GM12873 (cell line): Measurements from ENCODE around the gene REPS1.

Source experiments
- CTCF ChIP-seq: IDR thresholded peaks from 2 replicates; pipeline ENCODE4 v1.5.1; 2012; ENCODE audit warnings: low read depth, mild to moderate bottlenecking, moderate library complexity, low read length, control low read depth; ENCODE audit not compliant: insufficient read depth; ENCODE audit errors: missing control alignments

REPS1 gene

DNA sequence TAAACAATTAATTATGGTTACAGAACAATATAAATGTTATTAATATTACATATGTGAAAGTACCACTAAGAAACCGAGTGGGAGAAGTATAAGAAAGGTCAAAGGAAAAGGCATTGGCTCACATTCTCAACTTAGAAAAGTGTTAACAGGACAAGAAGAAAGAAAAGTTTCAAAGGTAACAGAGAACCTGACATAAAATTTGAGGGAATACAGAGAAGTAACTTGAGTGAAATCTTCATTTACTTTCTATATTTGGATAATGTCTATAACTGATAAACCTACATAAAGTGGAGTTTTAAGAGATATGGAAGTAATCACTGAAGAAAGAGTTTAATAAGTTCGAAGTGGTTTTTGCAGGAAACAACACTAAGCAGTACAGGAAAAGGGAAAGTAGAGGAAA lies 30.1 kb downstream of the REPS1 start:
- no peak for TF ChIP-seq CTCF

DNA sequence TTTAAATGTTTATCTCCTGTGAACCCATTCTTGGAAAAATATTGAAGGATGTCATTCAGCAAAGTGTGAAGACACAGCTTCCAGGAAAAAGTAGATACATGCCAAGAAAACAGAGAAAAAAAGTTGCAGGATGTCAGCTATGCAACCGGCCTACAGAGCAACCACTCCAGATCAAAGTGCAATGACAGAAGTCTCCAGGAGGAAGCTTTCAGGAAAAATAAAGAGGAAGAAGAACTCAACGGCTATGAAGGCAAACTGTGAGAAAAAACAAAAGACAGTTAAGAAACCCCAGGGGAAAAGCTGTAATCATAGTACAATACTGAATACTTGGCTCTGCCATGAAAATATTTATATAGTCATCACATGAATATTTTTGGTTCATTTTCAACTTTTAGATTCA lies 30.6 kb downstream of the REPS1 start:
- TF ChIP-seq CTCF = no peak

DNA sequence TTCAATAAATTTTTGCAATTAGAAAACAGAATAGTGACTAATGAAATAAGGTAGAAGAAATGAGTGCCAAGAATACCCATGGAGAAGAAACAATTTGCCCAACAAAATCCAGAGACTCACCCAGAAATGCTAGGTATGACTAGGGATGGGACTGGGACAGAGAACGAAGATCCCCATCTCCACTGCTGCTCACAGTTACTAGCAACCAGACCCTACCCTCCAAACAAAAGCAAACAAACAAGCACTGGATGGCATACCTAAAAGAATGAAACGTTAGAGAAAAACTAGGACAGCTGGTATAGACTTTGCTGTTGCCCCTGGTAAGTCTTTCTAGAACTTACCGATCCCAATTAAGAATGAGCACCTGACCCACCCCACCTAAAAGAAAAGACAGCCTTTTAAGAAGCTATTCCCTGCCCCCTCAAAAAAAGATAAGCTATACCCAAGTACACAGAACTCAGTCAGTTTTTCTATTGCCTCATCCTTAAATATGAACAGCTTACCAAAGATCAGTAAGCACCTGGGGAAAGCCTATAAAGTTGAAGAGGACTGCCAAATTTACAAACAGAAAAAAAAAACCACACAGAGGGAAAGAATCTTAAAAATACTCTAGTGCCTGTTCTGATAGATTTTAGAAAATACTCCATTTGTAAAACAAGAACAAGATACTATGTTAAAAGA lies 31.7 kb downstream of the REPS1 start:
- no peak for TF ChIP-seq CTCF

- TF ChIP-seq CTCF = no peak
These were observed 32.8 kb downstream of the REPS1 start for GRCh38 chr6:138955262-138955661.

DNA sequence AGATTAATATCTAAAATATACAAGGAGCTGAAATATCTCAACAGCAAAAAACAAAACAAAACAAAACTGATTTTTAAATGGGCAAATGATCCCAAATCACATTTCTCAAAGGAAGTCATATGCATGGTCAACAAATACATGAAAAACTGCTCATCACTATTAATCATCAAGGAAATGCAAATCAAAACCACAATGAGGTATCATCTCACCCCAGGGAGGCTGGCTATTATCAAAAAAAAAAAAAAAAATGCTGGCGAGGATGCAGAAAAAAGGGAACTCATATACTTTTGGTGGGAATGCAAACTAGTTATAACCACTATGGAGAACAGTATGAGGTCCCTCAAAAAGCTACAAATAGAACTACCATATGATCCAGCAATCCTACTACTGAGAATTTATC lies 34.6 kb downstream of the REPS1 start:
- TF ChIP-seq CTCF = no peak

DNA sequence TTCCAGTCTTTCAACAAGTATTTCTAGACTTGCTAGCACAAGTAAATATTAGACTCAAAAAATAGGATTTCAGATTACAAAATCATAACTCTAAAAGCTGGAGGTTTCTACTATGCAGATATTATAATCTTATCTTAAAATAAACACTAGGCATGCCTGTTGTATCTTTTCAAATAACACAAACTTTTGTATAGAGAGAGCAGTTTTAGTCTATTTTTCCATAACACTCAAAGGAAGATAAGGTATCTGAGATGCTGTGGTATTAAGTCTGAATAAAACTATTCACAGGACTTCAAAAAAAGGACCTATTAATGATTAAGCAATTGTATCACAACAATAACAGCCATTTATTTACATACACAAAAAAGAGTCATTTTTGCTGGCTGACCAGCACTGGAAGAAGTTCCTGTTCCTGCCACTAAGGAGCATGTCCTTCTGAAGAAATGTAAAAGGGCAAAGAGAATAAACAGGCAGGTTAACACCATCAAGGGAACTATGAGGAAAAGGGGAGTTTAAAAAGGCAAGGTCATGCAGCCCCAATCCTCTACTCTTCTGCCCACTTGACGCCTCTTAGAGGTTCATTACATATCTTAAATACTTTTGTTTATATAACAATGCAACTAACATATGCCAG lies 39.4 kb downstream of the REPS1 start:
- no peak for TF ChIP-seq CTCF

DNA sequence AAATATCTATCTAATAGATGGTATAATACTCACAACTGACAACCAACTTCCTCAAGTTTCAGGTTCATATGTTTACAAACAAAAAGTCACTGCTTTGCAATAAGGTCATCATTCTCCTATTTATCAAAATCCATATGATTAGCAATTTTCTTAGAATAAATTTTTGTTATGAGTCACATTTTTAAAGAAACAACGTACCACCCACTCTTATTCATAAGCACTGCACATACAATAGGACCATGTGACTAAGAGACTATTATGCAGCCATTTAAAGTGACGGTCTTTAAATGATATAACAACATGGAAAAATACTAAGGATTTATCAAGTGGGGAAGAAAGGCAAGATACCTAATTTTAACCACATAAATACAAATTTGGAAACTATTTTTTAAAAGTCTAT lies 40.0 kb downstream of the REPS1 start:
- TF ChIP-seq CTCF = no peak

- no peak for TF ChIP-seq CTCF
These were observed 42.7 kb downstream of the REPS1 start for GRCh38 chr6:138945354-138945753.
